Measurements from ENCODE around the gene OIP5.
"Not testable (repeated sequence)": the region's sequence is repeated elsewhere in the genome, so short reads cannot be mapped to it uniquely, and the experiment has no call there.

Gene OIP5

DNA sequence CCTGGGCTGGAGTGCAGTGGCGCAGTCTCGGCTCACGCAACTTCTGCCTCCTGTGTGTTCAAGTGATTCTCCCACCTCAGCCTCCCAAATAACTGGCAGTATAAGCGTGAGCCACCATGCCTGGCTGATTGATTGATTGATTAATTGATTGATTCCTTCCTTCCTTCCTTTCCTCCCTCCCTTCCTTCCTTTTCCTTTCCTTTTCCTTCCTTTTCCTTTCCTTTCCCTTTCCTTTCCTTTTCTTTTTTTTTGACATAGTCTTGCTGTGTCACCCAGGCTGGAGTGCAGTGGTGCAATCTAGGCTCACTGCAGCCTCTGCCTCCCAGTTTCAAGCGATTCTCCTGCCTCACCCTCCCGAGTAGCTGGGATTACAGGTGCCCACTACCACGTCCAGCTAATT, 71.5 kb downstream of the OIP5 start:
- FAIRE-seq; DNase-seq (ENCODE audit: low spot score): not testable (repeated sequence)

DNA sequence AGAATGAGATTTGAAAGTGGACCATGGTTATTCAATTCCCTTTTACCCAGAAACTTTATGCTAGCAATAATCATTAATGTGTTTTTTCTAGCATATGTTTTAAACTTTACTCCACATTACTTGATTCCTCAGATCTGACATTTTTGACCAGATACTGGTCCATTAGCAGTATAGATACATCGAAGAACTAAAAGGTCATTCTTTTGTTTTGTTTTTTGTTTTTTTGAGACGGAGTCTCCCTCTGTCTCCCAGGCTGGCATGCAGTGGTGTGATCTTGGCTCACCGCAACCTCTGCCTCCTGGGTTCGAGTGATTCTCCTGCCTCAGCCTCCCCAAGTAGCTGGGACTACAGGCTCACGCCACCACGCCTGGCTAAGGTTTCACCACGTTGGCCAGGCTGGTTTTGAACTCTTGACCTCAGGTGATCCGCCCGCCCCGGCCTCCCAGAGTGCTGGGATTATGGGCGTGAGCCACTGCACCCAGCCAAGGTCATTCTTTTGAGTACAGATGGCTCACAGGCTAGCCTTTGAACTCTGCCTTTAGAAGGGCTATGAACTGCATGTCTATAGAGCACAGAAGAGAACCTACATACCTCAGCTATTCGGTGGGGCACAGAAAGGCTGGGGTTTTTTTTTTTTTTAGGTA, 72.7 kb downstream of the OIP5 start:
- no peak for FAIRE-seq
- no peak for DNase-seq (ENCODE audit: low spot score)

Data from RCC 7860 (cell line).